ENCODE measurements around the gene RASSF8. TPM values are rescaled to one million over a fixed set of nuclear protein-coding genes. Genes with fewer than 3 reads are reported as not detected.

RASSF8 gene
- total and polyA plus RNA-seq, 10 donors = 1.4 to 38.0 (median 10.9) TPM

- intact Hi-C loops (cut with DNase I; ENCODE audit: low total_unique reads) = loop anchor here (5.0 kb wide), 1 partner anchor 605 kb away; no protein-coding TSS in a partner anchor
These were observed 79.2 kb downstream of the RASSF8 start for GRCh38 chr12:26037615-26038220.

GRCh38 chr12:26042645-26043044, 84.2 kb downstream of the RASSF8 start:
- Histone ChIP-seq H3K27me3 (replicated peaks in 1 of 7) (no peaks in the 10 kb centered on the region), H3K4me1 (peaks cover 0 to 11% (median 0%) of the 10 kb centered on the region in 6 donors), H3K4me3 (no peak overlapping the region), H3K36me3 (no peaks in the 10 kb centered on the region), H3K27ac (no peak overlapping the region), H3K9me3 (no peaks in the 10 kb centered on the region)
- intact Hi-C loops (cut with DNase I; ENCODE audit: low total_unique reads) = no loop called here
- DNase-seq = no peak
- no peak for TF ChIP-seq POLR2AphosphoS5 (IDR thresholded peaks at IDR 0.05)
- TF ChIP-seq CTCF (IDR thresholded peaks at IDR 0.05 in 8 of 11, conservative IDR thresholded peaks at IDR 0.05 in 3 of 11) = no peak
- no peak for TF ChIP-seq POLR2A (IDR thresholded peaks at IDR 0.05)
- 82 to 97% (median 85%) methylated on average over 2 of the region's 2 CpGs for WGBS, 5 donors

More at GRCh38 chr12:26037615-26038220, 79.2 kb downstream of the RASSF8 start:
- H3K9me3 ChIP-seq = no peaks in the 10 kb centered on the region
- H3K27me3 ChIP-seq (replicated peaks in 1 of 7) = no peaks in the 10 kb centered on the region
- TF ChIP-seq POLR2AphosphoS5 (IDR thresholded peaks at IDR 0.05) = no peak
- TF ChIP-seq CTCF (IDR thresholded peaks at IDR 0.05 in 8 of 11, conservative IDR thresholded peaks at IDR 0.05 in 3 of 11) = no peak
- no peak for TF ChIP-seq POLR2A (IDR thresholded peaks at IDR 0.05)
- no peak for DNase-seq
- 85 to 97% (median 89%) methylated on average over 2 of the region's 2 CpGs for WGBS, 5 donors
- H3K4me1 ChIP-seq = peaks cover 0 to 3% (median 0%) of the 10 kb centered on the region in 6 donors
- H3K4me3 ChIP-seq = no peak overlapping the region
- H3K36me3 ChIP-seq = no peaks in the 10 kb centered on the region
- no peak overlapping the region for H3K27ac ChIP-seq

GRCh38 chr12:26043135-26044006, 84.9 kb downstream of the RASSF8 start:
- no peak for TF ChIP-seq CTCF (IDR thresholded peaks at IDR 0.05 in 8 of 11, conservative IDR thresholded peaks at IDR 0.05 in 3 of 11)
- Histone ChIP-seq H3K27ac (no peak overlapping the region), H3K36me3 (no peaks in the 10 kb centered on the region), H3K4me1 (peaks cover 0 to 11% (median 0%) of the 10 kb centered on the region in 6 donors), H3K4me3 (no peak overlapping the region), H3K9me3 (no peaks in the 10 kb centered on the region), H3K27me3 (replicated peaks in 1 of 7) (no peaks in the 10 kb centered on the region)
- WGBS, 5 donors = 84 to 93% (median 89%) methylated on average over 10 of the region's 10 CpGs
- DNase-seq = no peak
- intact Hi-C loops (cut with DNase I; ENCODE audit: low total_unique reads) = no loop called here

GRCh38 chr12:26044007-26044394, 85.5 kb downstream of the RASSF8 start:
- Histone ChIP-seq H3K36me3 (no peaks in the 10 kb centered on the region), H3K4me3 (no peak overlapping the region), H3K27me3 (replicated peaks in 1 of 7) (no peaks in the 10 kb centered on the region), H3K9me3 (no peaks in the 10 kb centered on the region), H3K4me1 (peaks cover 0 to 11% (median 0%) of the 10 kb centered on the region in 6 donors), H3K27ac (no peak overlapping the region)
- intact Hi-C loops (cut with DNase I; ENCODE audit: low total_unique reads) = no loop called here
- DNase-seq = no peak
- TF ChIP-seq CTCF (IDR thresholded peaks at IDR 0.05 in 8 of 11, conservative IDR thresholded peaks at IDR 0.05 in 3 of 11) = no peak
- TF ChIP-seq POLR2AphosphoS5 (IDR thresholded peaks at IDR 0.05) = no peak
- no peak for TF ChIP-seq POLR2A (IDR thresholded peaks at IDR 0.05)

Data from spleen (tissue), 11 donors.